Measurements from ENCODE around the gene YWHAB.

The YWHAB gene

GRCh38 chr20:44841955-44842354 lies 43.5 kb upstream of the YWHAB start:
- no peak overlapping the region for H3K4me3 ChIP-seq (ENCODE audit: control insufficient read depth, low read depth, low read length)
- no peak for DNase-seq (ENCODE audit: low read depth)
- no peak for TF ChIP-seq CTCF (conservative IDR thresholded peaks at IDR 0.05; ENCODE audit: control insufficient read depth, insufficient read depth, low read depth, low read length)

GRCh38 chr20:44843876-44844275 lies 41.6 kb upstream of the YWHAB start:
- TF ChIP-seq CTCF (conservative IDR thresholded peaks at IDR 0.05; ENCODE audit: control insufficient read depth, insufficient read depth, low read depth, low read length) = no peak
- DNase-seq (ENCODE audit: low read depth) = no peak
- no peak overlapping the region for H3K4me3 ChIP-seq (ENCODE audit: control insufficient read depth, low read depth, low read length)

- peak; percentile 7 for DNase-seq (ENCODE audit: low read depth)
- no peak for TF ChIP-seq CTCF (conservative IDR thresholded peaks at IDR 0.05; ENCODE audit: control insufficient read depth, insufficient read depth, low read depth, low read length)
- H3K4me3 ChIP-seq (ENCODE audit: control insufficient read depth, low read depth, low read length) = no peak overlapping the region
Observed at GRCh38 chr20:44848254-44849015, 37.1 kb upstream of the YWHAB start.

GRCh38 chr20:44849703-44850102 lies 35.8 kb upstream of the YWHAB start:
- no peak overlapping the region for H3K4me3 ChIP-seq (ENCODE audit: control insufficient read depth, low read depth, low read length)
- DNase-seq (ENCODE audit: low read depth) = no peak
- no peak for TF ChIP-seq CTCF (conservative IDR thresholded peaks at IDR 0.05; ENCODE audit: control insufficient read depth, insufficient read depth, low read depth, low read length)

- H3K4me3 ChIP-seq (ENCODE audit: control insufficient read depth, low read depth, low read length) = no peak overlapping the region
- DNase-seq (ENCODE audit: low read depth) = no peak
- no peak for TF ChIP-seq CTCF (conservative IDR thresholded peaks at IDR 0.05; ENCODE audit: control insufficient read depth, insufficient read depth, low read depth, low read length)
Observed at GRCh38 chr20:44850272-44850671, 35.2 kb upstream of the YWHAB start.

GRCh38 chr20:44850837-44851236 lies 34.7 kb upstream of the YWHAB start:
- H3K4me3 ChIP-seq (ENCODE audit: control insufficient read depth, low read depth, low read length) = no peak overlapping the region
- TF ChIP-seq CTCF (conservative IDR thresholded peaks at IDR 0.05; ENCODE audit: control insufficient read depth, insufficient read depth, low read depth, low read length) = no peak

More at GRCh38 chr20:44850837-44851236, 34.7 kb upstream of the YWHAB start:
- DNase-seq (ENCODE audit: low read depth) = no peak
